ENCODE results near the gene SLC2A11.
"Not testable (repeated sequence)": the region's sequence is repeated elsewhere in the genome, so short reads cannot be mapped to it uniquely, and the experiment has no call there.

The SLC2A11 gene

DNA sequence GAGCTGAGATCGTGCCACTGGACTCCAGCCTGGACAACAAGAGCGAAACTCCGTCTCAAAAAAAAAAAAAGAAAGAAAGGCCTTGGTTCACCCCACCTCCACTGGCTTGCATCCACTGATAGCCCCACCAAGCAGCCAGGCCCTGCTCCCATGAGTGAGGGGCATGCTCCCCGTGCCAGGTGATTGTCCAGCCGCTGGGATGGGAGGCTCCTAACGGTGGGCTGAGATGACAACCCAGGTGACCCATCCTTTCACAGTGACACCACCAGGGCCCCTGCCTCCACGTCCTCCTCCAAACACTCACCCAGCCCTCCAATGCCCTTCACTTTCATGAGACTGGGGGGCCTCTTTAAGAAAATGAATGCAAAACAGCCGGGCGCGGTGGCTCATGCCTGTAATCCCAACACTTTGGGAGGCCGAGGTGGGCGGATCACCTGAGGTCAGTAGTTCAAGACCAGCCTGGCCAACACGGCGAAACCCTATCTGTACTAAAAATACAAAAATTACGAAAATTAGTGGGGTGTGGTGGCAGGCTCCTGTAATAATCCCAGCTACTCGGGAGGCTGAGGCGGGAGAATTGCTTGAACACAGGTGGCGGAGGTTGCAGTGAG, 10.3 kb upstream of the SLC2A11 start:
- DNase-seq (ENCODE audit: low read depth) = no peak

GRCh38 chr22:23847991-23848864, 9.4 kb upstream of the SLC2A11 start:
- no peak for DNase-seq (ENCODE audit: low read depth)

- DNase-seq (ENCODE audit: low read depth) = peak; percentile 81
Observed at GRCh38 chr22:23849009-23850006, 8.4 kb upstream of the SLC2A11 start.

DNA sequence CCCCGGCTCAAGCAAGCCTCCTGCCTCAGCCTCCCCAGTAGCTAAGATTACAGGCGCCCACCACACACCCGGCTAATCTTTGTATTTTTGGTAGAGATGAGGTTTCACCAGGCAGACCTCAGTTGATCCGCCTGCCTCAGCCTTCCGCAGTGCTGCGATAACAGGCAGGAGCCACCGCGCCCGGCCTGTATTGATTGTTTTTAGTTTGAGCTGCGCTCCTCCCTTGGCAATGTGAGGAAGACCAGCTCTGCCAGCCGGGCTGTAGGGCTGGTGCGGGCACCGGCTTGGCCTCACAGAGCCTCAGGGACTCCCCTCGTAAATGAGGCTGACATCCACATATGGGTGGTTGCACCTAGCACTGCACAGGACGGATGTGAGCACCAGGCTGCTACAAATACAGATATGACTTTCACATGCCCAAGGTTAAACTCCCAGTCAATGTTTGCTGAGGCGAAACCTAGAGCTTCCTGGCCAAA, 7.5 kb upstream of the SLC2A11 start:
- no peak for DNase-seq (ENCODE audit: low read depth)

- DNase-seq (ENCODE audit: low read depth) = no peak
Observed at GRCh38 chr22:23856721-23857605, 712 bp upstream of the SLC2A11 start.

GRCh38 chr22:23858484-23858815, 775 bp downstream of the SLC2A11 start:
- no peak for DNase-seq (ENCODE audit: low read depth)

GRCh38 chr22:23859201-23859600, 1.5 kb downstream of the SLC2A11 start:
- no peak for DNase-seq (ENCODE audit: low read depth)

- DNase-seq (ENCODE audit: low read depth) = not testable (repeated sequence)
Observed at GRCh38 chr22:23860187-23860586, 2.5 kb downstream of the SLC2A11 start.

- no peak for DNase-seq (ENCODE audit: low read depth)
Observed at GRCh38 chr22:23862103-23862502, 4.4 kb downstream of the SLC2A11 start.

DNA sequence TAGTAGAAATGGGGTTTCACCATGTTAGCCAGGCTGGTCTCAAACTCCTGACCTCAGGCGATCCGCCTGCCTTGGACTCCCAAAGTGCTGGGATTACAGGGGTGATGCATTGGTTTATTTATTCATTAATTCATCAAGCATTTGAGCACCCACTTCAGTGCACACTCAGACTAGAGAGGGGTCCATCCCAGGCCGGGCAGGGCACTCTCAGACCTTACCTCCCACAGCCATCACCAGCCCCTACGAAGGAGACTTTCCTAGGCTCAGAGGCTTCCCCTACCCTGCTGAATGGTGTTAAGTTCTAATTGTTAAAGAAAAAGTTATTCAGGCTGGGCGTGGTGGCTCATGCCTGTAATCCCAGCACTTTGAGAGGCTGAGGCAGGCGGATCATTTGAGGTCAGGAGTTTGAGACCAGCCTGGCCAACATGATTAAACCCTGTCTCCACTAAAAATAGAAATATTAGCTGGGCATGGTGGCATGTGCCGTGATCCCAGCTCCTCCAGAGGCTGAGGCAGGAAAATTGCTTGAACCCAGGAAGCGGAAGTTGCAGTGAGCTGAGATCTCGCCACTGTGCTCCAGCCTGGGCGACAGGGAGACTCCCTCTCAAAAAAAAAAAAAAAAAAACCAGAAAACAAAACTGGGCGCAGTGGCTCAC, 7.0 kb downstream of the SLC2A11 start:
- not testable (repeated sequence) for DNase-seq (ENCODE audit: low read depth)

DNA sequence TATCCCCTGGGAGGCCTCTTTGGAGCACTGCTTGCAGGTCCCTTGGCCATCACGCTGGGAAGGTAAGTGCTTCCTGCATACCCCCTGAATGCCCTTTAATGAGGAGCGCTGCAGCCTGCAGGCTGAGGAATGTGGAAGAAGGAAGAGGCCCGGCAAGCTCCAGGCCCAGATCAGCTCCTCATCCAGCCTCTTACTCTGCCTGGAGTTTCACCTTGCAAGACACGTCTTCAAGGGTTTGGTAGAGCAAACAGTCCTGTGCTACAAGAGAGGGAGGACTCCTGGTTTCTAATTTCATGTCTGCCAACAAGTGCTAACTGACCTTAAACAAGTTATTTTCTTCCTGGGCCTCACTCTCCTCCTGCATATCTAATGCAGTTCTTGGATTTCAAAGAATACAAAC, 10.9 kb downstream of the SLC2A11 start:
- DNase-seq (ENCODE audit: low read depth) = no peak

GRCh38 chr22:23874871-23875270, 17.2 kb downstream of the SLC2A11 start:
- no peak for DNase-seq (ENCODE audit: low read depth)

DNA sequence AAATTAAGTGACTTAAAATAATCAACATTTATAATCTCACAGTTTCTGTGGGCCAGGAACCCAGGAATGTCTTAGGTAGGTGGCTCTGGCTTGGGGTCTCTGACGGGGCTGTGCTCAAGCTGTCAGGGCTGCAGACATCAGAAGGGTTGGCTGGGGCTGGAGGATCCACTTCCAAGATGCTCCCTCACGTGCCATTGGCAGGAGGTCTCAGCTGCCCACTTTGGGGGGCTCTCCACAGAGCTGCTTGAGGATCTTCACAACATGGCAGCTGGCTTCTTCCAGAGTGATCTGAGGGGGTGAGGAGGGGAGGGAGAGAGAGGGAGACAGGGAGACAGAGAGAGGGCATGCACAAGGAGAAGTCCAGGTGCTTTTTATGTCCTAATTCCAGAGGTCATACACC, 18.1 kb downstream of the SLC2A11 start:
- DNase-seq (ENCODE audit: low read depth) = no peak

GRCh38 chr22:23877566-23877965, 19.9 kb downstream of the SLC2A11 start:
- no peak for DNase-seq (ENCODE audit: low read depth)

DNA sequence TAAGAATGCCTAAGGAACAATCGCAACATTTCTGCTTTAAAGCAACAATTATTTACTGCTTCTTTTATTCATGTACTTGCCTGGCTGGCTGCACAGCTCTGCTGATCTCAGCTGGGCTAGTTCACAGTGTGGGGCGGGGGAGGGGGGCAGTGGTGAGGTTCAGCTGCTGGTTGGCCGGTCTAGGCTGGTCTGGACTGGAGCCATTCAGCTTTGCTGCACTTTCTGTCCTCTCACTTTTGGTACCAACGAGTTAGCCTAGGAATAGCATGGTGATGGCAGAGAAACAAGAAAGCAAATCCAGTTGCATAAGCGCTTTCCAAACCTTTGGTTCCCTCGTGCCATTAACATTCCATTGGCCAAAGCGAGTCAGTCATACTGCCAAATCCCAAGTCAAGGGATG, 20.5 kb downstream of the SLC2A11 start:
- no peak for DNase-seq (ENCODE audit: low read depth)

DNA sequence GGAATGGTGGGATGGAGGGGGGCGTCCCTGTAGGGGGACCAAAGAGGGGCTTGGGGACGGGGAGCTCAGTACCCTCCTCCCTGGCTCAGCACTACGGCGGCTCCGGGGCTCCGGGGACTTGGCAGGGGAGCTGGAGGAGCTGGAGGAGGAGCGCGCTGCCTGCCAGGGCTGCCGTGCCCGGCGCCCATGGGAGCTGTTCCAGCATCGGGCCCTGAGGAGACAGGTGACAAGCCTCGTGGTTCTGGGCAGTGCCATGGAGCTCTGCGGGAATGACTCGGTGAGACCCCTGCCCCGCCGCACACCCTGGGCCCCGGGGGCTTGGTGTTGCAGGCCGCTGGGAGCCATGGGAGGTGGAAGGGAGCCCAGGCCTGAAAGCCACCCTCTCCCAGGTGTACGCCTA, 24.7 kb downstream of the SLC2A11 start:
- DNase-seq (ENCODE audit: low read depth) = no peak

GRCh38 chr22:23883658-23884057, 26.0 kb downstream of the SLC2A11 start:
- DNase-seq (ENCODE audit: low read depth) = no peak

GRCh38 chr22:23884140-23884539, 26.5 kb downstream of the SLC2A11 start:
- no peak for DNase-seq (ENCODE audit: low read depth)

GRCh38 chr22:23888615-23889401, 31.1 kb downstream of the SLC2A11 start:
- DNase-seq (ENCODE audit: low read depth) = no peak

- DNase-seq (ENCODE audit: low read depth) = no peak
Observed at GRCh38 chr22:23889620-23890019, 31.9 kb downstream of the SLC2A11 start.
